A673 (cell line): ENCODE results near the gene FAM43A. TPM values are rescaled to one million over a fixed set of nuclear protein-coding genes. Genes with fewer than 3 reads are reported as not detected.

Experiments
- BruUV-seq: library from RNA; stranded (reverse); fragments of 400-500 nt; replicated peaks from 2 replicates; lab custom pipeline; 2021; lab: Mats Ljungman, UMichigan
- CTCF ChIA-PET: fragments of 300-600 bp; sonication (Branson Sonifier 250); formaldehyde crosslinking; loops from one replicate; lab custom pipeline; 2022; ENCODE audit warnings: antibody characterized with exemption; lab: Charles Lee
- POLR2A ChIA-PET: fragments of 300-600 bp; sonication (Branson Sonifier 250); formaldehyde crosslinking; loops from one replicate; lab custom pipeline; 2022; ENCODE audit warnings: antibody characterized with exemption; ENCODE audit not compliant: low non-redundant PET; lab: Charles Lee
- DNase-seq: peaks from one replicate; pipeline ENCODE4 v3.0.0-alpha.2; 2015; ENCODE audit warnings: low spot score
- H3K27ac ChIP-seq: fragments of 200-600 bp; sonication (generic); 2 replicates; pipeline ENCODE4 v1.5.1; 2016; ENCODE audit warnings: mixed run types, low read depth, mild to moderate bottlenecking, mixed read lengths, antibody characterized with exemption, low read length; ENCODE audit not compliant: poor library complexity, severe bottlenecking
- H3K27me3 ChIP-seq: fragments of 200-600 bp; sonication (generic); replicated peaks from 2 replicates; pipeline ENCODE4 v1.6.1; 2017; ENCODE audit warnings: mixed run types, low read depth, mild to moderate bottlenecking, mixed read lengths, antibody characterized with exemption, low read length; ENCODE audit not compliant: insufficient read depth, poor library complexity
- H3K36me3 ChIP-seq: fragments of 200-600 bp; sonication (generic); 2 replicates; pipeline ENCODE4 v1.6.1; 2016; ENCODE audit warnings: mixed run types, mild to moderate bottlenecking, mixed read lengths, antibody characterized with exemption, low read length; ENCODE audit not compliant: insufficient read depth, poor library complexity, severe bottlenecking
- H3K4me1 ChIP-seq: fragments of 200-600 bp; sonication (generic); 2 replicates; pipeline ENCODE4 v1.6.1; 2017; ENCODE audit warnings: mixed run types, mild to moderate bottlenecking, mixed read lengths, antibody characterized with exemption, low read length; ENCODE audit not compliant: insufficient read depth, poor library complexity, severe bottlenecking
- H3K4me3 ChIP-seq: fragments of 200-600 bp; sonication (generic); 2 replicates; pipeline ENCODE4 v1.5.1; 2016; ENCODE audit warnings: low read depth, mixed run types, mild to moderate bottlenecking, mixed read lengths, low read length; ENCODE audit not compliant: poor library complexity, severe bottlenecking
- H3K9me3 ChIP-seq: fragments of 200-600 bp; sonication (generic); 2 replicates; pipeline ENCODE4 v1.6.1; 2016; ENCODE audit warnings: mixed run types, low read depth, mild to moderate bottlenecking, mixed read lengths, antibody characterized with exemption, low read length; ENCODE audit not compliant: poor library complexity, severe bottlenecking
- EZH2 ChIP-seq: fragments of 200-600 bp; sonication (generic); IDR thresholded peaks from 2 replicates; pipeline ENCODE4 v1.6.1; 2017; ENCODE audit warnings: borderline replicate concordance, low read depth, mild to moderate bottlenecking, mixed read lengths, antibody characterized with exemption, low read length; ENCODE audit not compliant: poor library complexity, severe bottlenecking
- intact Hi-C: fragments of 100-400 bp; cut with micrococcal nuclease; formaldehyde crosslinking; loops from one replicate; pipeline ENCODE4 v1.10.0; 2022; ENCODE audit not compliant: unreplicated experiment
- total RNA-seq: library from RNA; stranded (reverse); gene quantifications from 2 replicates; pipeline ENCODE4 v1.2.3, GENCODE V29; 2021
- TF ChIP-seq, protein P1 (sequence below): fragments of 300-800, 200-600 bp; sonication (generic); conservative IDR thresholded peaks from 2 replicates; pipeline ENCODE4 v1.5.1; 2017; ENCODE audit warnings: low read depth, mild to moderate bottlenecking, antibody characterized with exemption, low read length, moderate library complexity, mixed read lengths

The FAM43A gene
- total RNA-seq, 1 experiment from 2014 or later, result 38.7 TPM

DNA sequence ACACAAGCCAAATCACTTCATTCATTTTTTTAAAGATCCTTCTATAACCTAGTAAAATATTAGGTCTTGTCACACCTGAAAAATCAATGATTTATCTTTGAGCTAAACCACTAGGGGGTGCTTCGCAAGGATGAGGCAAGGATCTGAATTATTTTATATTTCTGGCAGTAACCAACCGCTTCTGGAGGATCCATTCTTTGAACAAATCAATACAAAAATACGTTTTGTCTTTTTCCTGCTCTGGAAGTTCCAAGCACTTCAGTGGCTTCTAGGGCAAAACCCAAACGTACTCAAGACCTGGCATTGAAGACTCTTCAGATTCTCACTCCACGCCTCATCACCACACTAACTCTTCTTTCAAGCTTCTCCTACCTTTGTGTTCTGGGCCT is 14.2 kb upstream of the FAM43A start:
- BruUV-seq, result TSS peak; percentile 69
- CTCF ChIA-PET, result interaction anchor here (0.5 to 2.6 kb wide), 7 partner anchors 11 to 664 kb away, joined by 3 to 15 read pairs (median 4); partner anchors contain the start of gene XXYLT1
- Histone ChIP-seq H3K9me3 (no peaks in the 10 kb centered on the region), H3K4me1 (peaks cover 17% of the 10 kb centered on the region), H3K27me3 (no peaks in the 10 kb centered on the region), H3K36me3 (peaks cover 5% of the 10 kb centered on the region), H3K4me3 (peak overlapping the region; percentile 72), H3K27ac (peak overlapping the region; percentile 99)
- intact Hi-C loops, result loop anchor here (5.0 kb wide), 1 partner anchor 851 kb away; no protein-coding TSS in a partner anchor
- POLR2A ChIA-PET, result no interaction called here
- DNase-seq, result peak; percentile 54
- TF ChIP-seq EZH2, result no peak
- TF ChIP-seq, protein P1, sequence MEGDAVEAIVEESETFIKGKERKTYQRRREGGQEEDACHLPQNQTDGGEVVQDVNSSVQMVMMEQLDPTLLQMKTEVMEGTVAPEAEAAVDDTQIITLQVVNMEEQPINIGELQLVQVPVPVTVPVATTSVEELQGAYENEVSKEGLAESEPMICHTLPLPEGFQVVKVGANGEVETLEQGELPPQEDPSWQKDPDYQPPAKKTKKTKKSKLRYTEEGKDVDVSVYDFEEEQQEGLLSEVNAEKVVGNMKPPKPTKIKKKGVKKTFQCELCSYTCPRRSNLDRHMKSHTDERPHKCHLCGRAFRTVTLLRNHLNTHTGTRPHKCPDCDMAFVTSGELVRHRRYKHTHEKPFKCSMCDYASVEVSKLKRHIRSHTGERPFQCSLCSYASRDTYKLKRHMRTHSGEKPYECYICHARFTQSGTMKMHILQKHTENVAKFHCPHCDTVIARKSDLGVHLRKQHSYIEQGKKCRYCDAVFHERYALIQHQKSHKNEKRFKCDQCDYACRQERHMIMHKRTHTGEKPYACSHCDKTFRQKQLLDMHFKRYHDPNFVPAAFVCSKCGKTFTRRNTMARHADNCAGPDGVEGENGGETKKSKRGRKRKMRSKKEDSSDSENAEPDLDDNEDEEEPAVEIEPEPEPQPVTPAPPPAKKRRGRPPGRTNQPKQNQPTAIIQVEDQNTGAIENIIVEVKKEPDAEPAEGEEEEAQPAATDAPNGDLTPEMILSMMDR, result peak; percentile 73

DNA sequence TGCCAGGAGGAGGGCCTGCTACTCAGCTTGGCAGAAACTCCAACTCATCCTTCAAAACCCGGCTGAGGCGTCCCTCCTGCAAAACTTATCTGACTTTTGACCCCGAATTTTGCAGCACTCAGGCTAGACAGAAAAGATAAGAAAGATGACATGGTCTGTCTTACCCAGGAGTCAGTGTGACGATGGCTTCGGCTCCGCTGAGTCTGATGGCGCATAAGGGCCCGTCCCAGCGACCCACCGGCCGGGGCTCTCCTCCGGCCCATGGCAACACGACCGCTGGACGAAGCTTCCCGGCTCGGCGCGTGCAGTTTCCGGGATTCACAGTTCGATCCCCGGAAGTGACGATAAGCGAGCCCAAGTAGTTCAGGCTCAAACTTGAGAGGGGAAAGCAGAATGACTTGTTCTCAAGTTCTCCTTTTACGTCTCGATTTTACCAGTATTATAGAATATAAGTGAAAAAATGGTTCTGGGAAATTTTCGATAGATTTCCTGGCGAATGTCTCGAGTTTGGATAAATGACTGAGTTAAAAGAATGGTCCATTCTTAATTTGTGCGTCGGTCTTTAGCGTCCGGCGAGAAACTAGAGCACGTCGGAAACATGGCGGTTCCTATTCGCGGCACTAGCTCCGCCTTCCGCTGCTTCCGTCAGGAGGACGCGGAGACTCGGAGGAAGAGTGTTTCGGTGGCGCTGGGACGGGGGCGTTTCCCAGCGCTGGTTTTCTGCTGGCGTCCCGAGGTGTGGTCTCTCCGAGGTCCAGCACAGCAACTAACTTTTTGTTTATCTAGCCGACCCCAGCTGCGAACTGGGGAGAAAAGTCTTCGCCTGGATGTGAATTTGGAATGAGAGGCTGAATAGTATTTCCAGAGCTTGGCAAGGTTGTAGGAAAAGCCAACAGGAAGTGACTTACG is 13.5 kb upstream of the FAM43A start, which contains the start of gene LSG1:
LSG1 (minus strand) TSS at position 292 of the 909 bp plus-strand sequence; CDS start at position 263, 29 bp downstream.
- DNase-seq, result peak; percentile 97
- no TSS peak for BruUV-seq
- CTCF ChIA-PET, result interaction anchor here (0.6 to 2.6 kb wide), 7 partner anchors 10 to 1738 kb away, joined by 3 to 15 read pairs (median 4); partner anchors contain the start of gene XXYLT1
- Histone ChIP-seq H3K27me3 (no peaks in the 10 kb centered on the region), H3K4me1 (peaks cover 17% of the 10 kb centered on the region), H3K36me3 (no peaks in the 10 kb centered on the region), H3K9me3 (no peaks in the 10 kb centered on the region), H3K4me3 (peak within 1 kb of the TSS; percentile 72), H3K27ac (peak within 1 kb of the TSS; percentile 99)
- TF ChIP-seq, protein P1, result no peak
- TF ChIP-seq EZH2, result no peak
- intact Hi-C loops, result loop anchor here (5.0 kb wide), 1 partner anchor 850 kb away; no protein-coding TSS in a partner anchor
- POLR2A ChIA-PET, result interaction anchor here (0.7 kb wide), 1 partner anchor 599 kb away, joined by 4 read pairs; the partner anchor contains the start of gene XXYLT1

DNA sequence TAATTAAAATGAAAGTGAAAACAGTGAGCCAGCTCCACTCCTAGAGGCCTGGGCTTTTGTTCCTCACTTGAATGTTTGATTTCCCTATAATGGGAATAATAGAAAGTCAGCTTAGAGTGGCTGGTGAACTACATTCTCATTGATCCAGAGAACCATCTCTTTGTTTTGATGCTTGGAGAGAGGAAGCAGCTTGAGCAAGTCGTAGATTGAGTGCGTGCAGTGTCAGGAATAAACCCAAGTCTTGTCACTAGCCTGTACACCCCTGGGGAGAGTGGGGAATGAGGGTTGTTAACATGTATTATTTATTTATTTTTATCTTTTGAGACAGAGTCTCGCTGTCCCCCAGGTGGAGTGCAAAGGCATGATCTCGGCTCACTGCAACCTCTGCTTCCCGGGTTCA is 12.8 kb upstream of the FAM43A start:
- intact Hi-C loops, result loop anchor here (5.0 kb wide), 1 partner anchor 849 kb away; no protein-coding TSS in a partner anchor
- peak overlapping the region; percentile 99 for H3K27ac ChIP-seq
- POLR2A ChIA-PET, result interaction anchor here (0.6 to 0.7 kb wide), 2 partner anchors 425 to 598 kb away, joined by 3 to 4 read pairs; partner anchors contain the start of gene XXYLT1

More for the DNA sequence above, 12.8 kb upstream of the FAM43A start:
- Histone ChIP-seq H3K9me3 (no peaks in the 10 kb centered on the region), H3K4me1 (peaks cover 17% of the 10 kb centered on the region), H3K27me3 (no peaks in the 10 kb centered on the region), H3K4me3 (peak overlapping the region; percentile 72), H3K36me3 (no peaks in the 10 kb centered on the region)
- no peak for DNase-seq
- CTCF ChIA-PET, result interaction anchor here (2.5 to 2.6 kb wide), 2 partner anchors 10 to 598 kb away, joined by 9 to 15 read pairs; partner anchors contain the start of gene XXYLT1
- TF ChIP-seq, protein P1, result no peak
- TF ChIP-seq EZH2, result no peak
- TSS peak; percentile 98 for BruUV-seq
